Upper lobe of right lung (tissue), 1 donor: ENCODE measurements around the gene CYB5R4. TPM values are rescaled to one million over a fixed set of nuclear protein-coding genes. Genes with fewer than 3 reads are reported as not detected.

Experiments used
- ATAC-seq: fragments of 200-7000 bp; cut with Tn5 transposase; one replicate; pipeline ENCODE4 v1.9.1; 2020; ENCODE audit warnings: mild to moderate bottlenecking, moderate library complexity
- DNase-seq: peaks from one replicate; pipeline ENCODE4 v3.0.0-alpha.2; 2020
- H3K27ac ChIP-seq: fragments of 200-600 bp; one replicate; pipeline ENCODE4 v1.8.0; 2022
- H3K27me3 ChIP-seq: fragments of 200-600 bp; one replicate; pipeline ENCODE4 v1.8.0; 2022; ENCODE audit warnings: mild to moderate bottlenecking
- H3K36me3 ChIP-seq: fragments of 200-600 bp; one replicate; pipeline ENCODE4 v1.8.0; 2022
- H3K4me1 ChIP-seq: fragments of 200-600 bp; one replicate; pipeline ENCODE4 v1.8.0; 2022
- H3K4me3 ChIP-seq: fragments of 200-600 bp; one replicate; pipeline ENCODE4 v1.8.0; 2022; ENCODE audit warnings: mild to moderate bottlenecking
- H3K9me3 ChIP-seq: fragments of 200-600 bp; one replicate; pipeline ENCODE4 v1.8.0; 2022
- CTCF ChIP-seq: fragments of 200-600 bp; IDR thresholded peaks from one replicate; pipeline ENCODE4 v1.8.0; 2022; ENCODE audit warnings: antibody characterized with exemption
- intact Hi-C: fragments of 100-400 bp; cut with DNase I; formaldehyde crosslinking; loops from one replicate; pipeline ENCODE4 v1.11.0; 2022
- total RNA-seq: library from RNA; stranded (reverse); fragmentation: NEBNext Ultra II Directional; extraction: Animal tissue kit (Norgen Biotek cat#: 25700); gene quantifications from one replicate; pipeline ENCODE4 v1.2.1, GENCODE V29; 2021
- donor health status: DM: no; HTN: yes; CAD: no; lungs with severe emphysema.

Gene CYB5R4
- total RNA-seq, 1 donor from 2014 or later = 24.4 TPM

DNA sequence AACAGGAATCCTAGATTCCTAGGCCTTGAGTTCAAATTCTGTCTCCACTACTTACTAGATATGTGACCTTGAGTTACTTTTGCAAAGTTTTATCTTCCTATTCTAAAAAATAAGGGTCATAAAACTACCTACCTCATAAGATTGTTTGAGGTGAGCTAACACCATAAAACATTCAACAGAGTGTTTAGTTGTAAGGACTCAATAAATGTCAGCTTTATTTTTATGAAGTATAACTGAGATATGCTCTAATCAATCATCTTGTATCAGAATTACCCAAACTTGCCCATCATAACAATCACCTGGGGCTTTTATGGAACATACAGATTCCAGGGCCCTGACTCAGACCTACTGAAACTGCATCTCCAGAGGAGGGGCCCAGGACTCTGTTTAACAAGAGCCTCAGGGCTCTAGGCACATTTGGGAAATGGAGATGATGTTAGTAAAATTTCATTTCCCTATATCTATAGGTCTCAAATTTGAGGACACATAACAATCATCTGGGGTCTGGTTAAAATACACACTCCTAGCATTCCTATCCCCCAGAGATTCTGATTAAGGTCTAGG is 138.6 kb downstream of the CYB5R4 start:
- Histone ChIP-seq H3K27me3 (no peaks in the 10 kb centered on the region), H3K9me3 (no peaks in the 10 kb centered on the region), H3K36me3 (no peaks in the 10 kb centered on the region), H3K27ac (no peak overlapping the region), H3K4me3 (no peak overlapping the region), H3K4me1 (no peaks in the 10 kb centered on the region)
- intact Hi-C loops = no loop called here
- ATAC-seq (no peak), DNase-seq (no peak)
- TF ChIP-seq CTCF = no peak

GRCh38 chr6:84001119-84001518 is 141.6 kb downstream of the CYB5R4 start:
- DNase-seq (no peak), ATAC-seq (no peak)
- no peak overlapping the region for H3K27ac ChIP-seq
- H3K36me3 ChIP-seq = no peaks in the 10 kb centered on the region
- no peak for TF ChIP-seq CTCF
- H3K27me3 ChIP-seq = no peaks in the 10 kb centered on the region
- H3K4me3 ChIP-seq = no peak overlapping the region
- intact Hi-C loops = no loop called here
- no peaks in the 10 kb centered on the region for H3K4me1 ChIP-seq
- no peaks in the 10 kb centered on the region for H3K9me3 ChIP-seq

GRCh38 chr6:84002226-84002625 is 142.7 kb downstream of the CYB5R4 start:
- no peaks in the 10 kb centered on the region for H3K4me1 ChIP-seq
- no peaks in the 10 kb centered on the region for H3K36me3 ChIP-seq
- H3K9me3 ChIP-seq = no peaks in the 10 kb centered on the region
- no peak overlapping the region for H3K27ac ChIP-seq
- no peak overlapping the region for H3K4me3 ChIP-seq
- no peak for ATAC-seq
- DNase-seq = no peak
- intact Hi-C loops = no loop called here
- TF ChIP-seq CTCF = no peak
- no peaks in the 10 kb centered on the region for H3K27me3 ChIP-seq

DNA sequence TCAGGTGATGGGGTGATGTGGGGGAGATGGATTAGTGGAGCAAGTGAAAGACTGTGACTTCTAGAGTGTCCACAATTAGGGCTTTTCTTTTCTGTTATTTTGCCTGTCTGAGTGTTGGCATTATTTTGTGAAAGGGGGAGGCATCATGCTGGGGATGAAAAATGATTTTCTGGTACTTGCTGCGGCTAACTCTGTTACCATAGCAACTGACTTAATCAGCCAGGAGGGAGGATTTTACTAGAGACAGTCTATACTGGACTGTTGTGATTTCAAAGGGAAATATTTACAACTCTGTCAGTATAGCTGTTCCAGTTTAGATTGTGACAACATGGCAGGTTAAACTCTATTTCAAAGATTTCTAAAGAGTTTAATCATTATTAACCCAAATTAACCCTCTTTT is 143.6 kb downstream of the CYB5R4 start:
- Histone ChIP-seq H3K4me3 (no peak overlapping the region), H3K9me3 (no peaks in the 10 kb centered on the region), H3K27ac (no peak overlapping the region), H3K36me3 (no peaks in the 10 kb centered on the region), H3K4me1 (no peaks in the 10 kb centered on the region), H3K27me3 (no peaks in the 10 kb centered on the region)
- ATAC-seq (no peak), DNase-seq (no peak)
- intact Hi-C loops = no loop called here
- TF ChIP-seq CTCF = no peak

DNA sequence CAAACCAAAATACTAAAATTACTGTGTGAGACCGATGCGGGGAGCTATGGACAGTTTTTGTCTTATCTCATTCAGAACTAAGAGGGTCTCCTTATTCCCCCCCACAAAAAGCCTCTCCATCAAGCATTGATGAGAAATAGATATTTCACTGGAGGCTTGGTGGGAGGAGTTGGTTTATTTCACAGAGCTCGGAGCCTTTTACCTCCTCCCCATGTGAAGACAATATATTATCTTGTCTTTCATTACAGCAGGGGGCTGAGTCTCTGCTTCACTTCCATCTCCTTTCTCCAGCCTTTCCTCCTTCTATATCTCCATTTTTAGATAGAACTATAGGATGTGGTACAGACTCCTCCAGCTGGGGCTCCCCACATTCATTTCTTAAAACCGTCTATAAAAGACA is 144.2 kb downstream of the CYB5R4 start:
- H3K27me3 ChIP-seq = no peaks in the 10 kb centered on the region
- no peak for DNase-seq
- ATAC-seq = no peak
- no peak overlapping the region for H3K27ac ChIP-seq
- no peak for TF ChIP-seq CTCF
- intact Hi-C loops = no loop called here
- no peaks in the 10 kb centered on the region for H3K4me1 ChIP-seq
- no peaks in the 10 kb centered on the region for H3K36me3 ChIP-seq
- H3K9me3 ChIP-seq = no peaks in the 10 kb centered on the region
- H3K4me3 ChIP-seq = no peak overlapping the region

DNA sequence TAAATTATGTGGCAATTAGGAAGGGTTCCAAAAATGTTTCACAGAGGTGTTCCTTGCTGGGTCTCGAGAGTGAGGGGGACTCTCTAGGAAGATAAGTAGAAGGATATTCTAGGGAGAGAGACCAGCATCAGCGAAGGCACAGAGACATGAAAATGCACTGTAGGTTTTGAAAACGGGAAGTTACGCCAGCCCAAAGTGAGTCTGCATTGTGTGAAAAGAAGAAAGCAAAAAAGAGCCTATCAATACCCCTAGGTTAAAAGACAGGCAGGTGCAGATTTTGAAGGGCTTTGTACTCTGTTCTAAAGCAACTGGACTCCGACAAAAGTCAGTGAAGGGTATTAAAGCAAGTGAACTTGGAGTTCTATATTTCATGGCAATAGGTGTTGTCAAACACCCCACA is 148.4 kb downstream of the CYB5R4 start:
- Histone ChIP-seq H3K27me3 (no peaks in the 10 kb centered on the region), H3K9me3 (no peaks in the 10 kb centered on the region), H3K36me3 (no peaks in the 10 kb centered on the region), H3K27ac (no peak overlapping the region), H3K4me1 (no peaks in the 10 kb centered on the region), H3K4me3 (no peak overlapping the region)
- DNase-seq = no peak
- intact Hi-C loops = no loop called here
- TF ChIP-seq CTCF = no peak
- no peak for ATAC-seq
